HEK293T (cell line): ENCODE measurements around the gene BGN.

Experiments used
- CTCF ChIA-PET: fragments of 350-600 bp; formaldehyde crosslinking; extraction: SDS; loops from one replicate; lab custom pipeline; 2021; ENCODE audit warnings: antibody characterized with exemption, inconsistent platforms; lab: Yijun Ruan, JAX
- POLR2A ChIA-PET: fragments of 350-600 bp; formaldehyde crosslinking; extraction: SDS; loops from one replicate; lab custom pipeline; 2020; ENCODE audit warnings: antibody characterized with exemption, inconsistent platforms; lab: Yijun Ruan, JAX
- DNase-seq: peaks from one replicate; pipeline ENCODE4 v3.0.0; 2012; ENCODE audit warnings: mixed read lengths; ENCODE audit errors: extremely low spot score
- ARNT ChIP-seq: fragments of 450-650 bp; IDR thresholded peaks from 2 replicates; pipeline ENCODE4 v1.6.1; 2017; ENCODE audit warnings: mild to moderate bottlenecking
- BHLHE40 ChIP-seq: fragments of 450-650 bp; IDR thresholded peaks from 2 replicates; pipeline ENCODE4 v1.6.1; 2016; ENCODE audit warnings: mild to moderate bottlenecking, moderate library complexity, borderline replicate concordance
- CTBP1 ChIP-seq: fragments of 450-650 bp; IDR thresholded peaks from 2 replicates; pipeline ENCODE4 v1.6.1; 2016; ENCODE audit warnings: borderline replicate concordance
- ELF4 ChIP-seq: fragments of 450-650 bp; IDR thresholded peaks from 2 replicates; pipeline ENCODE4 v1.6.1; 2017; ENCODE audit warnings: antibody characterized with exemption
- FOXA1 ChIP-seq: fragments of 450-650 bp; IDR thresholded peaks from 2 replicates; pipeline ENCODE4 v1.6.1; 2016; ENCODE audit warnings: mild to moderate bottlenecking
- FOXK2 ChIP-seq: fragments of 450-650 bp; IDR thresholded peaks from 2 replicates; pipeline ENCODE4 v1.6.1; 2016; ENCODE audit warnings: mild to moderate bottlenecking
- FOXM1 ChIP-seq: fragments of 450-650 bp; IDR thresholded peaks from 2 replicates; pipeline ENCODE4 v1.6.1; 2017; ENCODE audit warnings: mild to moderate bottlenecking, borderline replicate concordance
- HDGF ChIP-seq: fragments of 450-650 bp; IDR thresholded peaks from 2 replicates; pipeline ENCODE4 v1.6.1; 2017; ENCODE audit warnings: antibody characterized with exemption, borderline replicate concordance
- L3MBTL2 ChIP-seq: fragments of 450-650 bp; conservative IDR thresholded peaks from 2 replicates; pipeline ENCODE4 v1.6.1; 2016; ENCODE audit warnings: mild to moderate bottlenecking
- LEF1 ChIP-seq: fragments of 450-650 bp; IDR thresholded peaks from 2 replicates; pipeline ENCODE4 v1.6.1; 2017; ENCODE audit warnings: mild to moderate bottlenecking, borderline replicate concordance
- NFRKB ChIP-seq: fragments of 450-650 bp; IDR thresholded peaks from 2 replicates; pipeline ENCODE4 v1.6.1; 2016; ENCODE audit warnings: mild to moderate bottlenecking, moderate library complexity
- SP1 ChIP-seq: fragments of 450-650 bp; IDR thresholded peaks from 2 replicates; pipeline ENCODE4 v1.6.1; 2017
- SUZ12 ChIP-seq: fragments of 450-650 bp; IDR thresholded peaks from 2 replicates; pipeline ENCODE4 v1.6.1; 2016; ENCODE audit warnings: mild to moderate bottlenecking
- TARDBP ChIP-seq: fragments of 450-650 bp; IDR thresholded peaks from 2 replicates; pipeline ENCODE4 v1.6.1; 2016
- ZNF384 ChIP-seq: fragments of 450-650 bp; IDR thresholded peaks from 2 replicates; pipeline ENCODE4 v1.6.1; 2016
- TF ChIP-seq, protein P1 (sequence below): fragments of 450-650 bp; IDR thresholded peaks from 2 replicates; pipeline ENCODE4 v1.6.1; 2016

The BGN gene

DNA sequence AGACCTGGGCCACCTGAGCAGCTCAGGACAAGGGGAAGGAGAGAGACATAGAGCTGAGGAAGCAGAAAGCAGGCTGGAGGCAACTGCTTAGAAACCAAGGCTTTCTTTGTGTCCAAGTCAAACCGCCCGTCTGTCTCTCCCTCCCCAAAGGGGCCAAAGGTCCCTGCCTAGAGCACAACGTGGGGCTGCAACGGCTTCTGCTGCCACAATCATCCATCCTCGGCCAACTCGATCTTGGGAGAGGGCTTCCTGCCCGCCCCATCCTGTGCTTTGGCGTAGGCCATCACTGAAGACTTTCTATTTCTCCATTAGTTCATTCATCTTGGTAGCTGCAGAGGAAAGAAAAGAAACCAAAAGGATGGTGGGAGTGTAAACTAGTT lies 47.2 kb upstream of the BGN start:
- no peak for TF ChIP-seq HDGF
- TF ChIP-seq, protein P1, sequence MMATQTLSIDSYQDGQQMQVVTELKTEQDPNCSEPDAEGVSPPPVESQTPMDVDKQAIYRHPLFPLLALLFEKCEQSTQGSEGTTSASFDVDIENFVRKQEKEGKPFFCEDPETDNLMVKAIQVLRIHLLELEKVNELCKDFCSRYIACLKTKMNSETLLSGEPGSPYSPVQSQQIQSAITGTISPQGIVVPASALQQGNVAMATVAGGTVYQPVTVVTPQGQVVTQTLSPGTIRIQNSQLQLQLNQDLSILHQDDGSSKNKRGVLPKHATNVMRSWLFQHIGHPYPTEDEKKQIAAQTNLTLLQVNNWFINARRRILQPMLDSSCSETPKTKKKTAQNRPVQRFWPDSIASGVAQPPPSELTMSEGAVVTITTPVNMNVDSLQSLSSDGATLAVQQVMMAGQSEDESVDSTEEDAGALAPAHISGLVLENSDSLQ, result no peak
- no peak for TF ChIP-seq ZNF384
- no peak for TF ChIP-seq SP1
- TF ChIP-seq LEF1, result no peak
- TF ChIP-seq L3MBTL2, result no peak
- no peak for TF ChIP-seq FOXA1
- no peak for TF ChIP-seq ARNT
- TF ChIP-seq NFRKB, result no peak
- TF ChIP-seq BHLHE40, result no peak
- no peak for TF ChIP-seq TARDBP
- TF ChIP-seq ELF4, result no peak
- TF ChIP-seq CTBP1, result no peak
- TF ChIP-seq FOXM1, result no peak
- TF ChIP-seq FOXK2, result no peak
- TF ChIP-seq SUZ12, result no peak
- ChIA-PET POLR2A (no interaction called here), CTCF (no interaction called here)
- DNase-seq, result no peak

DNA sequence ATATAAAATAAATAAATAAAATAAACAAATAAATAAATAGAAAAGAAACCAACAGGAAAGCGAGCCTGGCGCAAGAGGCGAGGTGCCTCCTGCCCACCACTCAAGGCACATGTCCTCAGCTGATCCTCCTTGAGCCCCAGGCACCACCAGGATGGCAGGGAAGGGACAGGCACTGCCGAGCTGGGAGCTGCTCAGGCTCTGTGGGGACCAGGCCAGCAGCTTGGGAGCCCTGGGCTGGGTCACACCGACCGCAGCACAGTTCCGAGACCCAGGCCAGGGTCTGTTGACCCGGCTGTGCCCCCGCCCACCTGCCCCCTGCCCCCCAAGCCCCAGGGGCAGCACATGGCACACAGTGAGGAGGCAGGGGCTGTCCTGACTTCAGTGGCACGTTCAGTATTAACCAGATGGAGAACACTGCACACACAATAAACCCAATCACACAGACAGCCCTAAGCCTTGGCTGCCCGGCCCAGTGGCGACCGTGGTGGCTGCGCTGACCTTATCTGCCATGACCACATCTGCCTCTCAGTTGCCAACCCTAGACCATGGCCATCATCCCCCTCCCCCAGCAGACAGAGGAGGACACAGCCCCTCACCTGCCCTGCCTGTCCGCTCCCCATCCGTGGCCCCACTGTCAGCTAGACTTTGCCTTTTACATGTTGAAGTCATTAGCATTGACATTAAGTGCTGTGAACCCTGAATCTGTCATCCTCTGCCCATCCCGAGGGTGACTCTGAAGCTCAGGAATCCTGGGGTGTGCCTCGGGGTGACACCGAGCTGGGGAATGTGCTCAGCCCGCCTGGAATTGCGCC lies 46.0 kb upstream of the BGN start:
- POLR2A ChIA-PET, result no interaction called here
- CTCF ChIA-PET, result no interaction called here
- no peak for DNase-seq
- TF ChIP-seq HDGF, result no peak
- TF ChIP-seq L3MBTL2, result no peak
- TF ChIP-seq ARNT, result no peak
- TF ChIP-seq, protein P1, result no peak
- TF ChIP-seq FOXA1, result no peak
- no peak for TF ChIP-seq NFRKB
- TF ChIP-seq FOXK2, result no peak
- no peak for TF ChIP-seq SP1
- TF ChIP-seq ELF4, result no peak
- no peak for TF ChIP-seq LEF1
- no peak for TF ChIP-seq TARDBP
- no peak for TF ChIP-seq ZNF384
- TF ChIP-seq SUZ12, result no peak
- TF ChIP-seq CTBP1, result no peak
- TF ChIP-seq BHLHE40, result no peak

DNA sequence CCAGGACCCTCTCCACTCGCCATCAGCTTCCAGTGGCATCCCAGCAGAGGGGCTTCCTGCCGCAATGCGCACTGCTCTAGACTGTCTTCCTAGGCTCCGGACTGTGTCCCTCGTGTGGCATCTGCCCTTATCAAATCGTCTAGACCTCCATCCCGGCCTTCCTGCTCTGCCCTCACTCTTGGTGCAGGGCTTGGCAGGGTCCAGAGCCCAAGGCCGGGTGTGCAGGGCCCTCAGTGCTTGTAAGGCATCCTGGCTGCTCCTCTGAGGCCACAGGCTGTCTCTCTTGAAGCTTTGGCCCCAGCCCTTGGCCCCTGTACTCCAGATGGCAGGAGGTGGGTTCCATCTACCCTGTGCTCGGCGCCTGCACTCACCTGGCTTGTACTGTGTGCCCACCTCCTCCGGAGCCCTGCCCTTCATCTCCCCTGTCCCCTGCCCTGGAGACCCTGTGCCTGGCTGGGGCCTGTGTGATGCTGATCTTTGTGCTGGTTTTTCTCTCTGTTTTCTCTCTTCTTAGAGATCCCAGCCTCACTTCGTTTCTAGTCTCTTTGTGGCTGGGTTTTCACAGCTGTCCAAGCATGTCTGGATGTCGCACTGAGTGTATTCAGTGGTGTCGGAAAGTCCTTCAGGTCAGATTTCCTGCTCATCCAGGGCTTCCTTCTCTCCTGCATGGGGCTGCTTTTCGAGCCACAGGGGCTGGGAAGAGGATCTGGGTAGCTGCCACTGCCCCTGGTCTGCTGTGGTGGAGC lies 45.2 kb upstream of the BGN start:
- no peak for TF ChIP-seq SP1
- no peak for TF ChIP-seq ELF4
- no peak for TF ChIP-seq CTBP1
- TF ChIP-seq FOXA1, result no peak
- TF ChIP-seq SUZ12, result no peak
- TF ChIP-seq BHLHE40, result no peak
- POLR2A ChIA-PET, result no interaction called here
- DNase-seq, result no peak
- CTCF ChIA-PET, result no interaction called here

DNA sequence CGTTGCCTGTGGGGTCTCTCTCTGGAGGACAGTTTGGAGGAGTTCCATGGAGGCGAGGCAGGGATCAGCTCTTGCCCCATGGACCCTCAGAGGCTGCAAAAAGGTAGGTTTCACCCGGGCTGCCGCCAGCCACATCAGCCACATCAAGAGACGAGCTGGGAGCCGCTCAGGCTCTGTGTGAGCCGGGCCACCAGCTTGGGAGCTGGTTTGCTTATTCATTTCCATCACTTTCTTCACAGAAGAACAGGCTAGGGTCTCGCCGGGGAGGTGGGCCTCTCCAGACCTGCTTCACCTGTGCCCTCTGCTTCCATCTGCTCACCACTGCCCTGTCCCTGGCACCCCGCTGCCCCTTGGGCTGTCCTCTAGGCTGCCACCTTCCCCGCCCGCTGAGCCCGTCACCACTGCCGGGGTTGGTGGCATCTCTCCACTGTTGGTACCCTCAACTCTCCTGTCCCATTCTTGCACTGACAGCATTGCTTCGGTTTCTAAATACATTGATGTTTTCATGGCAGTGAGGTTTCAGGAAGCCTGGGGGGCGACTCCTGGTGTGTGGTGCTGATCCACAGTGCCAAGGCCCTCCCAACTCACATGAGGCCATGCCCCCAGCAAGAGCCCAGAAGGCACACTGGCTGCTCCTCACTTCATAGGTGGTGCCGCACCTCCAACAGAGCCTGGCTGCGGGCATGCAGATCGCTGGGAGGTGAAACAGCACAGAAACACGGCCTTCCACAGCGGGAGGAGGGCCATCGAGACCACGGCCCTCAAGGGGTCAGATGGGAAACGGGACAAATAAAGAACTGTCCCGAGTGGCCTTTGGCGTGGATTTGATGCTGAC lies 44.4 kb upstream of the BGN start:
- no peak for DNase-seq
- ChIA-PET CTCF (no interaction called here), POLR2A (no interaction called here)
- TF ChIP-seq LEF1 (no peak), TARDBP (no peak), FOXA1 (no peak), FOXM1 (no peak), FOXK2 (no peak), BHLHE40 (no peak), ARNT (no peak), NFRKB (no peak), CTBP1 (no peak), L3MBTL2 (no peak), ZNF384 (no peak)
- TF ChIP-seq, protein P1, result no peak

DNA sequence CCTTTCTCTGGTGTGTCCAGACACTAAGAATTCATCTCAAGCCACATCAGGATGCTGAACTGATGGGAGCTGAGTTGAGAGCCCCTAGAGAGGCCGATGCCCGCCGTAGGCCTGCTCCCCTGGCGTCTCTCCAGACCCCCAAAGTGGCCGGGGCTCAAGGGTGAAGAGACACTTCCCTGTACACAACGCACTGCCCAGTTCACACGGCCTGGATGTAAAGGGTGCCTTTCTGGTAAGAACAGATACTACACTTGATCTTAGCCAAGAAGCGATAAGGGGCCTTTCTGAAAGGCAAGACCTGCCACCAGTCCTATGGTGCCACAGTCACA lies 43.9 kb upstream of the BGN start:
- TF ChIP-seq CTBP1 (no peak), SUZ12 (no peak), FOXA1 (no peak), HDGF (no peak), BHLHE40 (no peak), SP1 (no peak), L3MBTL2 (no peak), FOXK2 (no peak), ELF4 (no peak), FOXM1 (no peak), LEF1 (no peak), ARNT (no peak), ZNF384 (no peak), TARDBP (no peak), NFRKB (no peak)
- TF ChIP-seq, protein P1, result no peak
- no peak for DNase-seq
- POLR2A ChIA-PET, result no interaction called here
- CTCF ChIA-PET, result no interaction called here
